Activated T-helper 2 cell treated with anti-CD3 and anti-CD28 coated beads, Interferon-gamma antibody, Interleukin-2, Interleukin-4, amounts not matched to agents 10 μg/mL and 5 μg/mL and 100 μg/mL, durations not matched to agents 14 hours and 24 hours and 36 hours (primary cell): Measurements from ENCODE around the gene BBS9. TPM values are rescaled to one million over a fixed set of nuclear protein-coding genes. Genes with fewer than 3 reads are reported as not detected.

ENCODE experiments used
- DNase-seq: peaks from one replicate; pipeline ENCODE4 v3.0.0; 2021; ENCODE audit warnings: low spot score
- H3K27ac Mint-ChIP-seq: one replicate; pipeline ENCODE4 v1.8.0; 2021; ENCODE audit warnings: mixed read lengths
- H3K27me3 Mint-ChIP-seq: one replicate; pipeline ENCODE4 v1.8.0; 2021; ENCODE audit warnings: low read depth, mixed read lengths
- H3K36me3 Mint-ChIP-seq: one replicate; pipeline ENCODE4 v1.8.0; 2021; ENCODE audit warnings: low read depth, mixed read lengths
- H3K4me1 Mint-ChIP-seq: one replicate; pipeline ENCODE4 v1.8.0; 2021; ENCODE audit warnings: low read depth, mixed read lengths
- H3K4me3 Mint-ChIP-seq: one replicate; pipeline ENCODE4 v1.8.0; 2021; ENCODE audit warnings: low read depth, mild to moderate bottlenecking, moderate library complexity, mixed read lengths
- H3K9me3 Mint-ChIP-seq: one replicate; pipeline ENCODE4 v1.8.0; 2021; ENCODE audit warnings: mixed read lengths
- intact Hi-C: fragments of 100-400 bp; cut with micrococcal nuclease; formaldehyde crosslinking; loops from one replicate; pipeline ENCODE4 v1.15.1; 2023
- total RNA-seq: library from RNA; stranded (reverse); gene quantifications from 2 replicates; pipeline ENCODE4 v1.2.3, GENCODE V29; 2022

The BBS9 gene
- total RNA-seq, 1 donor from 2014 or later, result 6.8 TPM

- no peak for DNase-seq
- intact Hi-C loops, result no loop called here
- Mint-ChIP-seq H3K4me1 (no peaks in the 10 kb centered on the region), H3K9me3 (no peaks in the 10 kb centered on the region), H3K36me3 (no peaks in the 10 kb centered on the region), H3K27me3 (no peaks in the 10 kb centered on the region), H3K4me3 (no peak overlapping the region), H3K27ac (no peak overlapping the region)
Observed at GRCh38 chr7:33550363-33550762, 421.0 kb downstream of the BBS9 start.

- no peak overlapping the region for H3K4me3 Mint-ChIP-seq
- no peaks in the 10 kb centered on the region for H3K27me3 Mint-ChIP-seq
- H3K9me3 Mint-ChIP-seq, result no peaks in the 10 kb centered on the region
- H3K4me1 Mint-ChIP-seq, result no peaks in the 10 kb centered on the region
- DNase-seq, result no peak
- H3K27ac Mint-ChIP-seq, result no peak overlapping the region
- no peaks in the 10 kb centered on the region for H3K36me3 Mint-ChIP-seq
- intact Hi-C loops, result no loop called here
Observed at GRCh38 chr7:33550979-33551378, 421.6 kb downstream of the BBS9 start.

GRCh38 chr7:33554046-33554445 is 424.7 kb downstream of the BBS9 start:
- Mint-ChIP-seq H3K4me3 (no peak overlapping the region), H3K27me3 (no peaks in the 10 kb centered on the region), H3K4me1 (no peaks in the 10 kb centered on the region), H3K9me3 (no peaks in the 10 kb centered on the region), H3K36me3 (no peaks in the 10 kb centered on the region), H3K27ac (no peak overlapping the region)
- no peak for DNase-seq
- intact Hi-C loops, result no loop called here

GRCh38 chr7:33554576-33554975 is 425.2 kb downstream of the BBS9 start:
- DNase-seq, result no peak
- intact Hi-C loops, result no loop called here
- Mint-ChIP-seq H3K36me3 (no peaks in the 10 kb centered on the region), H3K4me1 (no peaks in the 10 kb centered on the region), H3K27me3 (no peaks in the 10 kb centered on the region), H3K27ac (no peak overlapping the region), H3K4me3 (no peak overlapping the region), H3K9me3 (no peaks in the 10 kb centered on the region)

GRCh38 chr7:33556472-33556871 is 427.1 kb downstream of the BBS9 start:
- Mint-ChIP-seq H3K4me1 (no peaks in the 10 kb centered on the region), H3K9me3 (no peaks in the 10 kb centered on the region), H3K27me3 (no peaks in the 10 kb centered on the region), H3K4me3 (no peak overlapping the region), H3K36me3 (no peaks in the 10 kb centered on the region), H3K27ac (no peak overlapping the region)
- intact Hi-C loops, result no loop called here
- DNase-seq, result no peak

- H3K27me3 Mint-ChIP-seq, result no peaks in the 10 kb centered on the region
- DNase-seq, result no peak
- H3K4me1 Mint-ChIP-seq, result no peaks in the 10 kb centered on the region
- H3K36me3 Mint-ChIP-seq, result no peaks in the 10 kb centered on the region
- intact Hi-C loops, result no loop called here
- H3K27ac Mint-ChIP-seq, result no peak overlapping the region
- no peak overlapping the region for H3K4me3 Mint-ChIP-seq
- no peaks in the 10 kb centered on the region for H3K9me3 Mint-ChIP-seq
Observed at GRCh38 chr7:33558549-33559323, 429.4 kb downstream of the BBS9 start.

GRCh38 chr7:33559324-33559710 is 430.0 kb downstream of the BBS9 start:
- H3K4me3 Mint-ChIP-seq, result no peak overlapping the region
- no peaks in the 10 kb centered on the region for H3K36me3 Mint-ChIP-seq
- H3K27ac Mint-ChIP-seq, result no peak overlapping the region
- DNase-seq, result no peak
- no peaks in the 10 kb centered on the region for H3K27me3 Mint-ChIP-seq
- H3K4me1 Mint-ChIP-seq, result no peaks in the 10 kb centered on the region
- intact Hi-C loops, result no loop called here
- H3K9me3 Mint-ChIP-seq, result no peaks in the 10 kb centered on the region

- Mint-ChIP-seq H3K27me3 (no peaks in the 10 kb centered on the region), H3K9me3 (no peaks in the 10 kb centered on the region), H3K4me3 (no peak overlapping the region), H3K4me1 (no peaks in the 10 kb centered on the region), H3K27ac (no peak overlapping the region), H3K36me3 (no peaks in the 10 kb centered on the region)
- intact Hi-C loops, result no loop called here
- DNase-seq, result no peak
Observed at GRCh38 chr7:33562996-33563395, 433.6 kb downstream of the BBS9 start.

GRCh38 chr7:33563651-33564050 is 434.3 kb downstream of the BBS9 start:
- Mint-ChIP-seq H3K9me3 (no peaks in the 10 kb centered on the region), H3K27ac (no peak overlapping the region), H3K27me3 (no peaks in the 10 kb centered on the region), H3K4me1 (no peaks in the 10 kb centered on the region), H3K4me3 (no peak overlapping the region), H3K36me3 (no peaks in the 10 kb centered on the region)
- DNase-seq, result no peak
- intact Hi-C loops, result no loop called here

GRCh38 chr7:33578166-33578565 is 448.8 kb downstream of the BBS9 start:
- Mint-ChIP-seq H3K9me3 (no peaks in the 10 kb centered on the region), H3K36me3 (no peaks in the 10 kb centered on the region), H3K4me1 (no peaks in the 10 kb centered on the region), H3K27me3 (no peaks in the 10 kb centered on the region), H3K4me3 (no peak overlapping the region), H3K27ac (no peak overlapping the region)
- no peak for DNase-seq
- intact Hi-C loops, result no loop called here

- H3K4me3 Mint-ChIP-seq, result no peak overlapping the region
- intact Hi-C loops, result no loop called here
- no peaks in the 10 kb centered on the region for H3K27me3 Mint-ChIP-seq
- no peaks in the 10 kb centered on the region for H3K36me3 Mint-ChIP-seq
- no peak for DNase-seq
- no peaks in the 10 kb centered on the region for H3K4me1 Mint-ChIP-seq
- no peak overlapping the region for H3K27ac Mint-ChIP-seq
- H3K9me3 Mint-ChIP-seq, result no peaks in the 10 kb centered on the region
Observed at GRCh38 chr7:33578881-33579672, 449.7 kb downstream of the BBS9 start.

GRCh38 chr7:33579673-33579960 is 450.3 kb downstream of the BBS9 start:
- DNase-seq, result no peak
- no peaks in the 10 kb centered on the region for H3K9me3 Mint-ChIP-seq
- no peak overlapping the region for H3K27ac Mint-ChIP-seq
- intact Hi-C loops, result no loop called here
- H3K27me3 Mint-ChIP-seq, result no peaks in the 10 kb centered on the region
- no peaks in the 10 kb centered on the region for H3K36me3 Mint-ChIP-seq
- no peaks in the 10 kb centered on the region for H3K4me1 Mint-ChIP-seq
- H3K4me3 Mint-ChIP-seq, result no peak overlapping the region

- intact Hi-C loops, result no loop called here
- Mint-ChIP-seq H3K27ac (no peak overlapping the region), H3K27me3 (no peaks in the 10 kb centered on the region), H3K36me3 (no peaks in the 10 kb centered on the region), H3K9me3 (no peaks in the 10 kb centered on the region), H3K4me1 (no peaks in the 10 kb centered on the region), H3K4me3 (no peak overlapping the region)
- no peak for DNase-seq
Observed at GRCh38 chr7:33581236-33581635, 451.9 kb downstream of the BBS9 start.
